OCI-LY7 (cell line): Measurements from ENCODE around the gene SLC49A4.

Source experiments
- EZH2phosphoT487 ChIP-seq: fragments of 200-600 bp; sonication (generic); IDR thresholded peaks from 2 replicates; pipeline ENCODE4 v1.6.1; 2018; ENCODE audit warnings: low read depth, borderline replicate concordance, mild to moderate bottlenecking, mixed run types, antibody characterized with exemption, low read length, moderate library complexity, mixed read lengths
- TF ChIP-seq, protein P1 (sequence below): fragments of 200-600 bp; sonication (generic); conservative IDR thresholded peaks from 2 replicates; pipeline ENCODE4 v1.5.1; 2014; ENCODE audit warnings: mild to moderate bottlenecking, antibody characterized with exemption, low read length, moderate library complexity, mixed read lengths

DNA sequence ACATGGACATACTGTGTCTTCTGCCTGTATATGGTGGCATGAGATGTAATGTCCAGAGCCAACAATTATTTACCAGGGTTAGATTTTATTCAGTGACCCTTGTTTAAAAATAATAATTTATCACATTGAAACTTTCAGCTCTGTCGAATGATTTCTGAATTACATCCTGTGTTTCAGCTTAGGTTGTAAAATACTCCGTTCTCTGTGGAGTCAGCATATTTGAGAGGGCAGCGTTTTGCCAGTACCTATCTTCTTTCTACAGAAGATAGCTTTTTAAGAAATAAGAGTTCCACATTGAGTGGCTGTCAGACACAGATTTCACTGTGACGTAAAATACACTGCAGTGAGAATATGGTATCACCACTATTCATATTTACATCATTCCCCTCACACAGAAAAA, 85.3 kb downstream of the SLC49A4 start:
- TF ChIP-seq, protein P1, sequence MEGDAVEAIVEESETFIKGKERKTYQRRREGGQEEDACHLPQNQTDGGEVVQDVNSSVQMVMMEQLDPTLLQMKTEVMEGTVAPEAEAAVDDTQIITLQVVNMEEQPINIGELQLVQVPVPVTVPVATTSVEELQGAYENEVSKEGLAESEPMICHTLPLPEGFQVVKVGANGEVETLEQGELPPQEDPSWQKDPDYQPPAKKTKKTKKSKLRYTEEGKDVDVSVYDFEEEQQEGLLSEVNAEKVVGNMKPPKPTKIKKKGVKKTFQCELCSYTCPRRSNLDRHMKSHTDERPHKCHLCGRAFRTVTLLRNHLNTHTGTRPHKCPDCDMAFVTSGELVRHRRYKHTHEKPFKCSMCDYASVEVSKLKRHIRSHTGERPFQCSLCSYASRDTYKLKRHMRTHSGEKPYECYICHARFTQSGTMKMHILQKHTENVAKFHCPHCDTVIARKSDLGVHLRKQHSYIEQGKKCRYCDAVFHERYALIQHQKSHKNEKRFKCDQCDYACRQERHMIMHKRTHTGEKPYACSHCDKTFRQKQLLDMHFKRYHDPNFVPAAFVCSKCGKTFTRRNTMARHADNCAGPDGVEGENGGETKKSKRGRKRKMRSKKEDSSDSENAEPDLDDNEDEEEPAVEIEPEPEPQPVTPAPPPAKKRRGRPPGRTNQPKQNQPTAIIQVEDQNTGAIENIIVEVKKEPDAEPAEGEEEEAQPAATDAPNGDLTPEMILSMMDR, result no peak
- TF ChIP-seq EZH2phosphoT487, result no peak
